ENCODE data around the gene MYO1A. TPM values are rescaled to one million over a fixed set of nuclear protein-coding genes. Genes with fewer than 3 reads are reported as not detected.
A peak's percentile ranks its signal among the peaks of the same experiment; 100 is the strongest.

MYO1A gene
- total RNA-seq = 1 to 10 TPM; 1.4 to 2.9 TPM

GRCh38 chr12:57049890-57050289, at the start of gene MYO1A:
TSS of gene MYO1A (minus strand) at chr12:57050129. CDS start at chr12:57048323, 1,806 bp downstream.
- Mint-ChIP-seq H3K27ac (peak within 1 kb of the TSS; percentile 0), H3K4me1 (peaks cover 43% of the 10 kb centered on the region), H3K4me3 (no peak within 1 kb of the TSS), H3K27me3 (no peaks in the 10 kb centered on the region), H3K36me3 (ENCODE audit: low read depth) (peaks cover 20% of the 10 kb centered on the region), H3K9me3 (no peaks in the 10 kb centered on the region)
- no peak for DNase-seq
- ChIA-PET CTCF (interaction anchor here (1.1 to 3.5 kb wide), 6 partner anchors 9 to 19 kb away, joined by 4 to 12 read pairs (median 4); no protein-coding TSS in a partner anchor), POLR2A (interaction anchor here (0.7 kb wide), 1 partner anchor 9 kb away, joined by 3 read pairs; no protein-coding TSS in a partner anchor)

DNA sequence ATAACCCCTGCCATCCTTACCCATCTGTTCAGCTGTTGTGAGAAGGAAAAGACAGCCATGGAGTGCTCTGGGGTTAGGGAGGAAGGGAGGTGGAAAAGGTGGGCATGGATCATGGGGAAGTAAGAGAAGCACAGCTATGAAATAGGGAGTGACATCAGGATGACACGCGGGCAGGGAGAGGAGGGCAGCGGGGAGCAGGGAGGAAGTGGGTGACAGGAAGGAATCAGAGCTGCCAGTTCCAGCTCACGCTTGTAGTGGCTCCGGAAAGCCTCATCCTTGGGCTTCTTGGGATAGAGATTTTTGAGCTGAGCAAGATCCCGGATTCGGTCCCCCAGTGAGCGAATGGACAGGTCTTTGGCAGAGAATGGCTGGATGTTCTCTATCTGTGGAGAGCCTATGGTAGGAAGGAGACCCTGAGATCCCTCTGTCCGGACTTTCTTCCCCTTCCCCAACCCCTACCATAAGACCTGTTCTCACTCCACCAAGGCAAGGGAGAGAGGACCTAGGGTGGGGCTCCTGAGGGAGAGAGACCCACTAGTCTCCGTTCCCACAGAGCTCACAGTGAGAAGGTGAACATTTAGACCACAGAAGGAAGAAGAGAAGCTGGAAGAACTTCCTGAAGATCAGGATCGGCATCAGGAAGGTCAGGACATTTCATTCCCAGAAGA, 49.3 kb upstream of the MYO1A start:
- no peak overlapping the region for H3K4me3 Mint-ChIP-seq
- peaks cover 56% of the 10 kb centered on the region for H3K4me1 Mint-ChIP-seq
- H3K27me3 Mint-ChIP-seq = no peaks in the 10 kb centered on the region
- no peak for DNase-seq
- CTCF ChIA-PET = interaction anchor here (0.8 to 6.0 kb wide), 8 partner anchors 8 to 372 kb away, joined by 3 to 46 read pairs (median 4); partner anchors contain the start of gene STAT6
- H3K27ac Mint-ChIP-seq = peak overlapping the region; percentile 55
- H3K9me3 Mint-ChIP-seq = no peaks in the 10 kb centered on the region
- POLR2A ChIA-PET = interaction anchor here (1.0 kb wide), 1 partner anchor 13 kb away, joined by 6 read pairs; the partner anchor contains the start of gene STAT6
- peaks cover 49% of the 10 kb centered on the region for H3K36me3 Mint-ChIP-seq (ENCODE audit: low read depth)

GRCh38 chr12:57098546-57098945, 48.6 kb upstream of the MYO1A start:
- Mint-ChIP-seq H3K27ac (no peak overlapping the region), H3K27me3 (no peaks in the 10 kb centered on the region), H3K4me1 (peaks cover 55% of the 10 kb centered on the region), H3K36me3 (ENCODE audit: low read depth) (peaks cover 47% of the 10 kb centered on the region), H3K9me3 (no peaks in the 10 kb centered on the region), H3K4me3 (no peak overlapping the region)
- no peak for DNase-seq
- ChIA-PET POLR2A (interaction anchor here (1.0 kb wide), 1 partner anchor 13 kb away, joined by 6 read pairs; the partner anchor contains the start of gene STAT6), CTCF (interaction anchor here (0.8 to 6.0 kb wide), 10 partner anchors 8 to 371 kb away, joined by 3 to 46 read pairs (median 4); partner anchors contain the start of genes LRP1 and STAT6)

DNA sequence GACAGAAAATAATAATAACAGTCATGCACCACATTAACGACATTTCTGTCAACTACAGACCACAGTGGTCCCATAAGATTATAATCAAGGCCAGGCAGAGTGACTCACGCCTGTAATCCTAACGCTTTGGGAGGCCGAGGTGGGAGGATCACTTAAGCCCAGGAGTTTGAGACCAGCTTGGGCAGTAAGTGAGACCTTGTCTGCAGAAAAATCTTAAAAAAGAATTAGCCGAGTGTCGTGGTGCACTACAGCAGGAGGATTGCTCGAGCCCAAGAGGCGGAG, 47.6 kb upstream of the MYO1A start:
- Mint-ChIP-seq H3K27ac (no peak overlapping the region), H3K4me1 (peaks cover 62% of the 10 kb centered on the region), H3K27me3 (no peaks in the 10 kb centered on the region), H3K4me3 (no peak overlapping the region), H3K9me3 (no peaks in the 10 kb centered on the region), H3K36me3 (ENCODE audit: low read depth) (peaks cover 48% of the 10 kb centered on the region)
- POLR2A ChIA-PET = no interaction called here
- CTCF ChIA-PET = interaction anchor here (0.7 to 6.0 kb wide), 5 partner anchors 8 to 28 kb away, joined by 3 to 46 read pairs (median 6); partner anchors contain the start of genes NAB2 and STAT6
- DNase-seq = no peak

GRCh38 chr12:57096748-57097553, 47.0 kb upstream of the MYO1A start:
- Mint-ChIP-seq H3K4me3 (no peak overlapping the region), H3K27ac (peak overlapping the region; percentile 68), H3K27me3 (no peaks in the 10 kb centered on the region), H3K4me1 (peaks cover 58% of the 10 kb centered on the region), H3K9me3 (no peaks in the 10 kb centered on the region), H3K36me3 (ENCODE audit: low read depth) (peaks cover 43% of the 10 kb centered on the region)
- CTCF ChIA-PET = interaction anchor here (0.6 to 6.0 kb wide), 8 partner anchors 8 to 345 kb away, joined by 3 to 46 read pairs (median 6); partner anchors contain the start of genes PRIM1 and STAT6
- no peak for DNase-seq
- POLR2A ChIA-PET = interaction anchor here (0.7 kb wide), 1 partner anchor 13 kb away, joined by 3 read pairs; no protein-coding TSS in a partner anchor

DNA sequence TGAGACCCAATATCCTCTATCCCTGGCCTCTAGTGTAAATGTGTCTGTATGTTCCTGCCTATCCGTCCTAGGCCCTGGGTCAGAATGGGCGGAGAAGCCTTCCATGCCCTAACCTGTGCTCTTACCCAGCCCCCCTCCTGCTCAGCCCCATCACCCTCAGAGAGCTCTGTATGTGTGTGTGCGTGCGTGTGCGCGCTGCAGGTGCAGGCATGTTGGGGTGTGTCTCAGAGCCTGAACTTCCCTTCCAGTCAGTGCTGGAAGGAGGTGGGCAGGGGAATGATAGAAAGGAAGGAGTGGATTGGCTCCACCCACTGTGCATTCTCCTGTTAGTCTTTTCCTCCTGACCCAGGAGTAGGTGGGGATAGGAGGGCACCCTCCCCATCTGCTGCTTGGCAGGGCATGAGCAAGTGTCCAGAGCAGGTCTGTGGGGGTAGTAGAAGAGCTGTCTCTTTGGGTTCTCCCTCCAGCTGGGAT, 46.2 kb upstream of the MYO1A start:
- H3K4me3 Mint-ChIP-seq = no peak overlapping the region
- peaks cover 43% of the 10 kb centered on the region for H3K36me3 Mint-ChIP-seq (ENCODE audit: low read depth)
- H3K27ac Mint-ChIP-seq = peak overlapping the region; percentile 68

DNA sequence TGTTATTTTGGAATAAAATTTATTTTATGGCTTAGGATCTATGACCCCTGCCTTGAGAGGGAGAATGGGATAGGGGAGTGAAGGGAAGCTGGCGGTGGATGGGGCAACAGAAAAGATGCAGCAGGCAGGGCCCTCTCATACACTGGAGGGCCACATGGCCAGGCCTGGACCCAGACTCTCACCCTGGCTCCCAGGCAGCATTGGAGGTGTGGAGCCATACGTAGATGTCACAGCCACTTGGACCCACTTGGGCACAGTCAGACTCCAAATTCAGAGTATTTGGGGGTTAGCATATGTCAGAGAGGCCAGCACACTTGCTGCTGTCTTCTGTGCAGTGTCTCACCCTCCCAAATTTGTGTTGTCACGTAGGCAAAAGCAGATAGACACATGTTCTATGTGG, 45.5 kb upstream of the MYO1A start:
- CTCF ChIA-PET = interaction anchor here (0.8 to 4.5 kb wide), 4 partner anchors 10 to 22 kb away, joined by 3 to 15 read pairs (median 5); partner anchors contain the start of gene NEMP1
- no peak overlapping the region for H3K4me3 Mint-ChIP-seq

More for the DNA sequence above, 46.2 kb upstream of the MYO1A start:
- CTCF ChIA-PET = interaction anchor here (0.6 to 4.5 kb wide), 7 partner anchors 9 to 344 kb away, joined by 3 to 15 read pairs (median 3); partner anchors contain the start of genes NEMP1 and PRIM1
- H3K27me3 Mint-ChIP-seq = no peaks in the 10 kb centered on the region
- POLR2A ChIA-PET = no interaction called here
- no peak for DNase-seq
- no peaks in the 10 kb centered on the region for H3K9me3 Mint-ChIP-seq
- H3K4me1 Mint-ChIP-seq = peaks cover 60% of the 10 kb centered on the region

DNA sequence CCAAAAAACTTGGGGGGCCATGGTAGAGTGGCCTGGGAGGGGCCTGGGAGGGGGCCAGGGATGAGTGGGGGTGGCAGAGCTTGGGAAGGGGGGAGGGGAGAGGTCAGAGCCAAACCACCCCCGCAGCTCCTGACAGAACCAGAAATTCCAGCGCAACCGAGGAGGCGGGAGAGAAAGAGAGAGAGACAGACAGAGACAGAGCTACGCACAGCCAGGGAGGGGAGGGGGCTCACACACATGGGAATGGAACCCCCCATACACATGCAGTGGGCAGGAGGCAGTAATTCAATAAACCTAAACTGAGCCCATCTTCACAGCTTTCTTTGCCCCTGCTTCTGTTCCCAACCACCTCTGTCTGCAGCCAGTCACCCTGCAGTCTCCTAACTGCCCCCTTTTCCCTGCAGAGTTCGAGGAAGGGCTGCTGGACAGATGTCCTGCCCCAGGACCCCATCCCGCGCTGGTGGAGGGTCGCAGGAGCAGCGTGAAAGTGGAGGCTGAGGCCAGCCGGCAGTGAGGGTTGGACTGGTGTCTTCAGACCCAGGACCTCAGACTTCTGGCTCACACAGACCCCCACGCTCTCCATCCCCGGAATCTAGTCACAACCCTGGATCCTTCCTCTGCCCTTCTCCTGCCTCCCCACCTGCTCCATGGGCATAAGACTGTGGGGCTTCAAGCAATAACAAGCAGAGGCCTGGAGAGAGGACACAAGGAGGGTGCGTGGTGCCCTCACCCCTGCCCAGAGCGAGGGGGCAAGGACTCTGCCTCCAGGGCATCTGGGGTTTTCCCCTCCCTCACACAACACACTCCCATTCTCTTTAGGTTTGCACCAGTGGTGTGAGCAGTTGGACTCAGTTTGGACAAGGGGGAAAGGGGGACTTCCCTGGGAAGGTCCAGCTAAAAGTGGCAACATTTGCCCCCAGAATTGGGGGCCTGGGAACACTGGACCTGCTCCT, 44.6 kb upstream of the MYO1A start:
- DNase-seq = no peak
- no peaks in the 10 kb centered on the region for H3K27me3 Mint-ChIP-seq
- CTCF ChIA-PET = interaction anchor here (0.6 to 6.7 kb wide), 11 partner anchors 13 to 440 kb away, joined by 3 to 90 read pairs (median 4); partner anchors contain the start of genes NEMP1 and STAT6
- POLR2A ChIA-PET = interaction anchor here (0.6 kb wide), 1 partner anchor 16 kb away, joined by 4 read pairs; the partner anchor contains the start of gene NEMP1
- no peak overlapping the region for H3K4me3 Mint-ChIP-seq
- H3K27ac Mint-ChIP-seq = peak overlapping the region; percentile 70
- no peaks in the 10 kb centered on the region for H3K9me3 Mint-ChIP-seq
- peaks cover 60% of the 10 kb centered on the region for H3K4me1 Mint-ChIP-seq
- H3K36me3 Mint-ChIP-seq (ENCODE audit: low read depth) = peaks cover 34% of the 10 kb centered on the region

More for the DNA sequence above, 45.5 kb upstream of the MYO1A start:
- POLR2A ChIA-PET = no interaction called here
- DNase-seq = no peak
- Mint-ChIP-seq H3K36me3 (ENCODE audit: low read depth) (peaks cover 43% of the 10 kb centered on the region), H3K4me1 (peaks cover 62% of the 10 kb centered on the region), H3K27ac (peak overlapping the region; percentile 70), H3K9me3 (no peaks in the 10 kb centered on the region), H3K27me3 (no peaks in the 10 kb centered on the region)

DNA sequence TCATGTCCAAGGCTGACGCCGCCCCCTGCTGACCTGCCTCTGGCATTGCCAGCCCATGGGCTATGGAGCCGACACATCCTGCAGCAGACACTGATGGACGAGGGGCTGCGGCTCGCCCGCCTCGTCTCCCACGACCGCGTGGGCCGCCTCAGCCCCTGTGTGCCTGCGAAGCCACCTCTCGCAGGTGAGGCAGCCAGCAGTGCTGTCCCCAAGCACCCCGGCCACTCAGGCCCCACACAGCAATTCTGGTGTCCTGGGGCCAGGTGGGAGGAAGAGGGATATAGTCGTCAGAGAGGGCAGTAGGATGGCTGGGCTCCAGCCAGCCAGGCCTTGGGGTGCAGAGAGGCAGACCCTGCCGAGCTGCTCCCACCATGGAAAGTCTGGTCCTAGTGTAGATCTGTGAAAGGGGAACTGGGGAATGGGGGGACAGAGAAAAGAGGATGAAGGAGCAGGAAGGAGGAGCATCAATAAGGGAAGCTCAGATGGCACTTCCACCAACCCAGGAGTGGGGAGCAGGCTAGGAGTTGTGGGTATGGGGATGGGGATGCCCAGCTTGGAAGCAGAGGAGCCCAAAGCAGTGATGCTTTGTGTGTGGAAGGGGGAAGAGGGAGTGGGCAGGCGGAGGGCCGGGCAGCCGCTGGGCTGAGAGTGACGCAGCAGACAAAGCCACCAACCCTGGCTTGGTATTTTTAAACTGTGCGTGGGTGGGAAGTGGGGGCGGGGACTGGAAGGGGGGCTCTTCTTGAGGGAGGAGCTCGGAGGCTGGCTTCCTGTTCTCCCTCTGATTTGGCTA, 43.7 kb upstream of the MYO1A start:
- ChIA-PET CTCF (interaction anchor here (0.6 to 6.7 kb wide), 14 partner anchors 14 to 1319 kb away, joined by 3 to 90 read pairs (median 4); partner anchors contain the start of genes NEMP1, STAT6 and ZBTB39), POLR2A (interaction anchor here (0.6 kb wide), 1 partner anchor 15 kb away, joined by 4 read pairs; the partner anchor contains the start of gene NEMP1)
- H3K4me3 Mint-ChIP-seq = no peak overlapping the region
- H3K4me1 Mint-ChIP-seq = peaks cover 56% of the 10 kb centered on the region
- H3K9me3 Mint-ChIP-seq = no peaks in the 10 kb centered on the region
- H3K27me3 Mint-ChIP-seq = no peaks in the 10 kb centered on the region
- peak; percentile 52 for DNase-seq
- peak overlapping the region; percentile 89 for H3K27ac Mint-ChIP-seq
- H3K36me3 Mint-ChIP-seq (ENCODE audit: low read depth) = peaks cover 25% of the 10 kb centered on the region

DNA sequence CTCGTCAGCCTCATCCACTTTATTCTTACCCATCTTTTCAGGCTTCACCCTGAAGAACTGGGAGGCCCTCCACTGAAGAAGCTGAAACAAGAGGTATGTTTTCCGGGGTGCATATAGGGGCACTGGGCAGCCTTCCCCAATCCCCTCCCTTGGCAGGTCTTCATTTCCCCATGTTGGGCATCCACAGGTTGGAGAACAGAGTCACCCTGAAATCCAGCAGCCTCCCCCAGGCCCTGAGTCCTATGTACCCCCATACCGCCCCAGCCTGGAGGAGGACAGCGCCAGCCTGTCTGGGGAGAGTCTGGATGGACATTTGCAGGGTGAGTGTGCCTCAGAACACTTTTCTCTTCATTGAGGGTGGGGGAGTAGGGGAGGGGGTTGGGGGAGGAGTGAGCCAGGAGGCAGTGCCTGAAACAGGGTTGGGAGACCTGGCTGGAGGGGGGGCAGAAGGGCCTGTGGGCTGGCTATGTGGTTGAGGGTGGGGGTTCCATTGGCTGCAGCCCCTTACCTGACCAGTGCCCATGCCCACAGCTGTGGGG, 43.0 kb upstream of the MYO1A start:
- ChIA-PET CTCF (interaction anchor here (0.6 to 6.7 kb wide), 14 partner anchors 13 to 1318 kb away, joined by 3 to 90 read pairs (median 4); partner anchors contain the start of genes LRP1, NEMP1, STAT6 and ZBTB39), POLR2A (interaction anchor here (1.2 kb wide), 1 partner anchor 13 kb away, joined by 5 read pairs; no protein-coding TSS in a partner anchor)
- Mint-ChIP-seq H3K27me3 (no peaks in the 10 kb centered on the region), H3K36me3 (ENCODE audit: low read depth) (peaks cover 21% of the 10 kb centered on the region), H3K4me3 (no peak overlapping the region), H3K27ac (peak overlapping the region; percentile 58), H3K4me1 (peaks cover 60% of the 10 kb centered on the region), H3K9me3 (no peaks in the 10 kb centered on the region)
- DNase-seq = no peak
